Spleen (tissue), 7 donors: ENCODE results near the gene SLC28A3.

ENCODE experiments used
- POLR2A ChIP-seq, 3 donors: fragments of 450-650 bp; IDR thresholded peaks; one replicate each; pipeline ENCODE4 v1.5.1; 2017; ENCODE audit warnings: antibody characterized with exemption in 3 of 3, mild to moderate bottlenecking in 1 of 3
- POLR2AphosphoS5 ChIP-seq, 3 donors: sonication (generic); formaldehyde crosslinking; IDR thresholded peaks; one replicate each; pipeline ENCODE4 v1.5.1; 2017; ENCODE audit warnings: antibody characterized with exemption in 3 of 3
- TF ChIP-seq, protein P1 (sequence below), 11 experiments: fragments of 200-600 bp in 7 of 11; fragments of 450-650 bp in 4 of 11; sonication (generic) in 4 of 11; IDR thresholded peaks in 8 of 11; conservative IDR thresholded peaks in 3 of 11; 1 replicate in 7 of 11; 2 replicates in 4 of 11; pipeline versions ENCODE4 v1.4.0 to v1.8.0; 2016 to 2021; ENCODE audit warnings: antibody characterized with exemption in 11 of 11, inconsistent platforms in 4 of 11, mild to moderate bottlenecking in 1 of 11
- donor health status: DM: no; HTN: no; CAD: no; lungs with moderate emphysema.
- donor health status: DM: no; HTN: no; CAD: no.
- donor health status: DM: no; HTN: no; CAD: no.

DNA sequence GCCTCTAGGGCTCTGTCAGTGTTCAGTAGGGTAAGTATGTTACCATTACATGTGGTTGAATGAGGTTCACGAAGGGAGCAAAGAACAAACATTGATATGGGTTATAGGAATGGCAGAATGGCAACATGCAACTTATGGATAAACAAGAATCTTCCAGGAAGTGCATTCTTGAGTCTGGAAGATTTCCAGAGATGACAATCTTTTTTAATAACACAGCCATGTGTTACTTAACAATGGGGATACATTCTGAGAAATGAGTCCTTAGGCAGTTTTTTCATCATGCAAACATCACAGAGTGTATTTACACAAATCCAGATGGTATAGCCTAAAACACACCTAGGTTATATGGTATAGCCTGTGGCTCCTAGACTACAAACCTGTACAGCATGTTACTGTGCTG lies 9.1 kb upstream of the SLC28A3 start:
- TF ChIP-seq, protein P1, sequence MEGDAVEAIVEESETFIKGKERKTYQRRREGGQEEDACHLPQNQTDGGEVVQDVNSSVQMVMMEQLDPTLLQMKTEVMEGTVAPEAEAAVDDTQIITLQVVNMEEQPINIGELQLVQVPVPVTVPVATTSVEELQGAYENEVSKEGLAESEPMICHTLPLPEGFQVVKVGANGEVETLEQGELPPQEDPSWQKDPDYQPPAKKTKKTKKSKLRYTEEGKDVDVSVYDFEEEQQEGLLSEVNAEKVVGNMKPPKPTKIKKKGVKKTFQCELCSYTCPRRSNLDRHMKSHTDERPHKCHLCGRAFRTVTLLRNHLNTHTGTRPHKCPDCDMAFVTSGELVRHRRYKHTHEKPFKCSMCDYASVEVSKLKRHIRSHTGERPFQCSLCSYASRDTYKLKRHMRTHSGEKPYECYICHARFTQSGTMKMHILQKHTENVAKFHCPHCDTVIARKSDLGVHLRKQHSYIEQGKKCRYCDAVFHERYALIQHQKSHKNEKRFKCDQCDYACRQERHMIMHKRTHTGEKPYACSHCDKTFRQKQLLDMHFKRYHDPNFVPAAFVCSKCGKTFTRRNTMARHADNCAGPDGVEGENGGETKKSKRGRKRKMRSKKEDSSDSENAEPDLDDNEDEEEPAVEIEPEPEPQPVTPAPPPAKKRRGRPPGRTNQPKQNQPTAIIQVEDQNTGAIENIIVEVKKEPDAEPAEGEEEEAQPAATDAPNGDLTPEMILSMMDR (IDR thresholded peaks at IDR 0.05 in 8 of 11, conservative IDR thresholded peaks at IDR 0.05 in 3 of 11) = no peak
- no peak for TF ChIP-seq POLR2AphosphoS5 (IDR thresholded peaks at IDR 0.05)
- no peak for TF ChIP-seq POLR2A (IDR thresholded peaks at IDR 0.05)
